GM10266 (cell line): ENCODE results near the gene WNT7A.
"Not testable (repeated sequence)": the region's sequence is repeated elsewhere in the genome, so short reads cannot be mapped to it uniquely, and the experiment has no call there.

ENCODE experiments used
- DNase-seq: peaks from one replicate; pipeline ENCODE4 v3.0.0; 2012; ENCODE audit errors: extremely low spot score
- CTCF ChIP-seq: IDR thresholded peaks from 2 replicates; pipeline ENCODE4 v1.5.1; 2012; ENCODE audit warnings: mild to moderate bottlenecking, low read depth; ENCODE audit not compliant: control insufficient read depth, insufficient read depth; ENCODE audit errors: missing control alignments

The WNT7A gene

GRCh38 chr3:13863382-13863952 is 16.4 kb downstream of the WNT7A start:
- DNase-seq, result no peak
- TF ChIP-seq CTCF, result no peak

- DNase-seq, result no peak
- no peak for TF ChIP-seq CTCF
These were observed 18.4 kb downstream of the WNT7A start for GRCh38 chr3:13861461-13861860.

GRCh38 chr3:13860001-13860400 is 19.9 kb downstream of the WNT7A start:
- no peak for DNase-seq
- no peak for TF ChIP-seq CTCF

GRCh38 chr3:13858768-13859520 is 20.9 kb downstream of the WNT7A start:
- TF ChIP-seq CTCF, result no peak
- no peak for DNase-seq

GRCh38 chr3:13857702-13858380 is 22.0 kb downstream of the WNT7A start:
- no peak for DNase-seq
- TF ChIP-seq CTCF, result no peak

GRCh38 chr3:13856628-13857027 is 23.2 kb downstream of the WNT7A start:
- not testable (repeated sequence) for DNase-seq

GRCh38 chr3:13856006-13856405 is 23.9 kb downstream of the WNT7A start:
- no peak for TF ChIP-seq CTCF
- DNase-seq, result no peak
